HG03520 (cell line): ENCODE data around the gene ANKDD1B.

Source experiments
- ATAC-seq: cut with Tn5 transposase; IDR thresholded peaks from one replicate; pipeline ENCODE4 v1.9.1; 2021; ENCODE audit warnings: mild to moderate bottlenecking, moderate library complexity; ENCODE audit not compliant: unreplicated experiment

ANKDD1B gene

DNA sequence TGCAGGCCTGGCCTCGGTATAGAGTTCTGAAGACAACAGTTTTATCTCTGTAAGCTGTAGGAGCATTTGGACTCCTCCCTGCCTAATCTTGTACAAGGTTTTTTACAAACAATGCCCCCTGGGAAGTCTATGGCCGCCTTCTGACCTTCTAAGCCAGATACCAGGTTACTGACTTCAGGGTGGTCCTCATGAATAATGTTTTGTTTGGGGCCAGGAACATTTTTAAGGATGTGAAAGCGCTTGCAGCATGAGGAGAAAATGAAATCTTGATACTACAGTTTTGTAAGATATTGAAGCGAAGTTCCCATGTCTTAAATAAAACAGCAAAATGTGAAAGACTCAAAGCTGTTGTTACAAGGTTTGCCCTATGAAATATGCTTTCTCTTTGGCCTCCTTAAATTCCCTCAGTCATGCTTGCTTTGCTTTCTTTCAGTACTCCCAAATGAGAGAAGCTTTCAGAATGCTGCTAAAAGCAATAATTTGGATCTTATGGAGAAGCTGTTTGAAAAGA lies 5.2 kb downstream of the ANKDD1B start:
- ATAC-seq = no peak

DNA sequence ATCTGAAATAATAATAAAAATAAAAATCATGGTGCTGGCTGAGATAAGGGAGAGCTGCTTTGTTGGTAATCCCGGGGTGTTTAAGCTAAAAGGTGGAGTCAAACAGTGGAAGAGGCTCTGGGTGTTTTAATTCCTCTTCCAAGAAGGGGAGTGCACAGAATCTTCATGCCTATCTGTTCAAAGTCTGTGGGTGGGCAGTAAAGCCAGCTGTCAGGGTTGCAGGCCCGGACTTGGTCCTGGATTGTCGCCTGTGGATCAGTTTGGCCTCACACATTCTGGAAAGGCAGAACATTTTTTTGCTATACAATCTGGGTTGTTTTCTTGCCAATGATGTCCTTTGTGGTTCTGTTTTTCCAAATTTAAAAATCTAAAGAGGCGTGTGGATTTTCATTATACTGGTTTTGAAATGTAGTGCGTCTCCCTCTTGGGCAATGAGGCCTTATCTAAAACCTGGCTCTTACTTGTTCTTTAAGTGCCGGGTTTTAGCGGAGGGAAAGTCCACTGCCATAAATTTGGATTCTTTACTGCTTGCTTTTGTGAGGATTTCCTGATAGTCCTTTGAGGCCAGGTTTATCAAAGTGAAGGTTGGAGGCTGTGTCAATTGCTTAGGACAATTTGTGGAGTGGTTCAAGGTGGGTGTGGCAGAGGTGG lies 5.8 kb downstream of the ANKDD1B start:
- no peak for ATAC-seq

DNA sequence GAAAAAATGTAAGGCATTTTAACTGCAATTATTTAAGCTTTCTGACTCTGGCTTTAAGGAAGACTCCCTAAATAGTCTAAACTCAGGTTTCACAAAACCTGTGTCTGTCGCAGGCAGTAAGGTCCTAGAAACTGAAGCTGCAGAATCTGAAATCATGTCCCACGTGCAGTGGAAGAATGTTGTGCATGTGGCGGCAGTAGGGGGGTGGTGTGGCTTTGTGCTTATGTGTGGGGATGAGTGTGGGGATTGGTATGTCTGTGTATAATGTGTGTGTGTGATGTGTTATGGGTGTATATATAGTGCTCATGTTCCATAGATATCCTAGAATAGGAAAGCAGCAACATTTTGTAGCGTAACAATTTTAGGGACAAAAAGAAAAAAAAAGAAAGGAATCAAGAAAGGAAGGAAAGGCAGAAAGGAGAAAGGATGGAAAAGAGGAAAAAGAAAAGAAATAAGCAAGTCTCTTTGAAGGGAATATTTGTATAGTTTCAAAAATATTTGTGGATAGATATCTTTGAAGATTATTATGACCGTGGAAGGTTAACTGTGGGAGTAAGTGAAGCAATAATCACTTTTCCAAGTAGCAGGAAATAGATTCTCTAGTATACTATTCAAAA lies 6.6 kb downstream of the ANKDD1B start:
- ATAC-seq = no peak

DNA sequence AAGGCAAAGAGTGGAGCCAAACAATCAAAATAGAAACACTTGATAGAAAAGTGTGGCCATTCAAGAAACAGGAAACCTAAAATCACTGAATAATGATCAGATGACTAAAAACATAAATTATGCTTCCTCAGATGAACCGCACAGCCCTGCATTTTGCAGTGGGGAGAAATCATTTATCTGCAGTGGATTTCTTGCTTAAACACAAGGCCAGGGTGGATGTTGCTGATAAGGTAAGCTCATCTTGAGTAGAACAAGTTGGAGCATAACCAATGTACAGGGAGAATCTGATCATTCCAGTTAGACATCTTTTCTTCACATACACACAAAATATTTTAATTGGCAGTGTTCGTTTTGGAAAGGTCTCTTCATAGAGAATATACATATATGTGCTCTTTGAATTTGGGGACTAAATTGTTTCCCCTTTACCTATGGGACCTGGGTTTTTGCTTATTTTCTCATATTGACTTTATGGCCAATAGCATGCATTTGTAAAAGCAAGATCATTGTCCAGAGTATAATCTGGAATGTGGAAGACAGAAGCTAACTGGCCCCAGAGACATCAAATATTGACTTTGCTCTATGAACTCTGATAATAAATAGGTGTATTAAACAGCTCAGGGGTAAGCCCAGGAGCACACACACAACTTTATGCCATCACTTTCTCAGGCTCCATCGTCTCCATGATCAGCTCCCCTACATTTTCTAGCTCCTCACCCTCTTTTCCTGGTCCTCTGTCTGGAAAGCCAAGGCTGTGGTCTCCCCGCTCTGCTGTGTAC lies 9.1 kb downstream of the ANKDD1B start:
- ATAC-seq = no peak

DNA sequence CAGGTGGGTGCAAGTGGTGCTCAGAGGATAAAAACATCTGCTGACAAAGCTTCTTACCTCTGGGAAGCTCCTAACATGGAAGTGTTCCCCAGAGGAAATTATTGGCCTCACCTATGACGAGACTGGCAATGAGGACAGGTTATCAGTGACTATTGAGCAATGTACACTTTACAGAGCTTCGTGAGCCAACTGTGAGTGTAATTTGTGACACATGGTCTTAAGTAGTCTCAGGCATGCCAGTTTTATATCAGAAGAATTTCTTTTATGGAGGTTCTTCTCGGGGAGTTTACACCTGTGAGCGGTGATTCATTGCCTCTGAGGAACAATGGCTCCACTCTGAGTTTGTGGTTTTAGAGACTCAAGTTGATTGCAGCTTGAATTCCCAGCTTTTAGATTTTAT lies 11.3 kb downstream of the ANKDD1B start:
- ATAC-seq = no peak

DNA sequence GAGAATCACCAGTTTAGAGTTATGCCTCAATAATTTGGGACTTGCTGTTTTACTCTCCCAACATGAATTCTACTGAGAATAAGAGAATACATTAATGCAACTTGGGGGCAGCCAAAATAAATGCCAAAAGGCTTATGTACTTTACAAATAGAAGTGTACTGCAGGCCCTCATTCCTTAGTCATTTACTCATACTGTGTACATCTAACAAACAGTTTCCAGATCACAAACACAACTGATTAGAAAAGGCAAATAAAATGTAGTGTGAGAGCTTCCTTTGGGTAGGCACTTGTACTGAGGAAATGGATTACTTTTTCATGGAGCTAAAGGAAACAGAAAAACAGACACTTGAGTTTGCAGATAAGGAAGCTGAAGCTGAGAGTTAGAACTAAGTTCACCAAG lies 12.6 kb downstream of the ANKDD1B start:
- ATAC-seq = no peak

DNA sequence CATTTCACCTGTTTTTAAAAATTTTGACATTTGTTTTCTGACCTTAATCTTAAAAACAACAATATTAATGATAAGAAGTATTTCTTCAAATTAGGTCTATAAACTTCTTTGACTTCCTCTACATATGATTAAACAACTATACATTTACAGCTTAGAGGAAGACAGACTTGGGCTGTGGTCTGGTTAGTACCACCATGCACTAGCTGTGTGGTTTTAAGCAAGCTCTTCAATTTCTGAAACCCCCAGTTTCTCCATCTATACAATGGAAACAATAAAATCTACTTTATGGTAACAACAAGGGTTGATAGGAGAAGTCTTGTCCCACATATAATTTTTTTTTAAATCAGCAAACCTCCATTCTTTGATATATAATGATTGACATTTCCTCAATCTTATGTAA lies 15.7 kb downstream of the ANKDD1B start:
- ATAC-seq = no peak

DNA sequence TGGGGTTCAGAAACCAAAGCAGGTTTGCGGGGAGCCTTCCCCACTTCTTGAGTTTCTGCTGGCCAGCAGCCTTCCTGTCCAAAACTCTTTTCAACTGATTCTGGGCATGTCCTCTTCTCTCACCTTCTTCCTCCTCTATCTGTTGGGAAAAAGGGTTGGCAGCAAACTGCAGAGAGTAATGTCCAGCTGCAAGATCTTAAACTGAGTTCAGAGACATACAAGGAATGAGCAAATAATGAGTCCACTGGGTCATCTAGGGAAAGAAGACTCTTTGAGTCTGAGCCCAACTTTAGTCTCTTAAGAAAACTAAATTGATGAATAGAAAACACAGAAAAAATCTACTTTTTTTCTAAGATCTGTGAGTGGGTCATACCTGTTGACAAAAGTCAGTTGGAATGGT lies 16.5 kb downstream of the ANKDD1B start:
- ATAC-seq = no peak

DNA sequence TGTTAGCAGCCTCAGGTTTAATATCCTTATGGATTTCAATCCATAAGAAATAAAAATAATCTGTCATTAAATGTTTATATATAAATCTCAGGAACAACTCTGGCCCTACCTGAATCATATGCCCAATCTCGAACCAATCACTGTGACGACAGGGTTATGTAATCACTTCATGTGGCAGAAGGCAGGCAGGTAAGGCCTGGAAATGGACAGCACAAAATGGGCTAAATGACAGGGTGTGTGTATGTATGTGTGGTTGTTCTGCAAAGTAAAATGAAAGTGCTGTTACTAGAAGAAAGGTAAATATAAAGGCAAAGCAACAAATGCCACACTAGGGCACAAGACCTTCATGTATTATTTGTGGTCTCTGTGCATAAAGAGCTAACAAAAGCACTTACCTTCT lies 19.6 kb downstream of the ANKDD1B start:
- no peak for ATAC-seq

DNA sequence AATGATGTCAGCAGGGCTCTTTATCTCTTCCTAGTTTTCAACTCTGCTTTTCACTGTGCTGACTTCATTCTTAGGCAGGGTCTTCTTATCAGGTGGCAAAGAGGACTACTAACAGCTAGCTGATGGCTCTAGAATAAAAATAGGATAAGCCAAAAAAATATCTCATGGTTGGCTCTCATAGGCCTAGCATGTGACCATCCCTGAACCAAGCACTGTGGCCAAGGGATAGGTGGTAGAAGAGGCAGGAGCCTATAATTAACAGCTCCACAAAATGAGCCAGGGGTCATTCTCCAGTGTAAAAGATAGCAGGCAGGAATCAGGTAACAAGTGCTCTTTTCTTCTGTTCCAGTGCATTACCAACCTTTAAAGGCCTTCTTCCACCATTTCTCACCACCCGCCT lies 21.1 kb downstream of the ANKDD1B start:
- ATAC-seq = no peak

DNA sequence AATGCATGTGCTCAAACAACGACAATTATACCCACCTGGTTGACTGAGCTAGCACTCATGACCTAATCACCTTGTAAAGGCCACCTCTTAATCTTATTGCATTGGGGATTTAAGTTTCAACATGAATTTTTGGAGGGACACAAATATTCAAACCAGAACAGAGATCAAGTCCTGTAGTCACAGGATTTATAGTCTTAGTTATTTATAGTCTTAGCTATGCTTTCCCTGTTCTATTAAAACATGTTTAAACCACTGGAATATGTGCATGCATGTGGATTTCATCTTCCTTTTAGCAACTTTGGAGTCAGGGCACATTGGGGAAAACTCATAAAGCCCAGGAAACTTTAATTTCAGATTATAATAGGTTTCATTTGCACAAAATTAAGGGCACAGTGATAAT lies 26.7 kb downstream of the ANKDD1B start:
- no peak for ATAC-seq

DNA sequence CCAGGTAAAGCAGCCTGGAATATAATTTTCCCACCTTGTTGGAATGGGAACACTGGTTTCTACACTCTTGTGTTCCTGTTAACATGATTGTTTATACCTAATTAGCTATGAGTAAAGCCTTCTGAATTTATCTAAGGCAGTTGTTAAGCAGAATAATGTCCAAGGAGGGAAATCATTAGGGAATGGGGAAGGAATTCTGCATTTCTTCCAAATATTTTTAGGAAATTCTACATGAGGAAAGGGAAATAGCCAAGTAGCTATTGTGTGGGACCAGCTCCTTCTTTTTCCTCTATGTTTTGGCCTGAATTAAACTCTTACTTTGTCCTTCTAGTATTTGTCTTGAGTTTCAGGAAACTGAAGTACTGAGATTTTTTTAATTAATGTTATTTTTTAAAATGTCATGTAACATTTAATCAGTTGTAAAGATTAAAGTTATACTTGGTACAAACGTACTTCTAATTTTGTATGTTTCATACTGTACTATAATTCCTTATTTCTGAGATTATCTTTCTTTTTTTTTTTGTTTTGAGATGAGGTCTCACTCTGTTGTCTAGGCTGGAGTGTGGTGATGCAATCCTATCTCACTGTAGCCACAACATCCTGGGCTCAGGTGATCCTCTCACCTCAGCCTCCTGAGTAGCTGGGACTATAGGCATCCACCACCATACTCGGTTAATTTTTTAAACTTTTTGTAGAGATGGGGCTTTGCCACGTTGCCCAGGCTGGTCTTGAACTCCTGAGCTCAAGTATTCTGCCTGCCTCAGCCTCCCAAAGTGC lies 28.5 kb downstream of the ANKDD1B start:
- no peak for ATAC-seq

DNA sequence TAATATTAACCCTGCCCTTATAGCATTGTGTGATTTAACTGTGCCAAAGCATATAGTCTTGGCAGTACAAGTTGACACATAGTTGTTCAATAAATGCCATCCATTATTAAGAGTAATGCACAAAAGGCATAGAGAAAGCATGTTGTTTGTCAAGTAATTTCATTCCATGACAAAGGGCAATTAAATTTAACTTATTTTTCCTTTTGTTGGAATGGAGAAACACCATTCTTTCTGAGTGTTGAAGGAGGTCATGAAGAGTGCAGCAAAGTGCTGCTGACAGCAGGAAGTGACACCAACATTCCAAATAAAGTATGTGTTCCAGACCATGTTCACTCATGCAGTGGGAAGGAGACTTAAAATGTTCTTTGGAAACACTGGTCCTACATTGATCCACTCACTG lies 29.1 kb downstream of the ANKDD1B start:
- no peak for ATAC-seq

DNA sequence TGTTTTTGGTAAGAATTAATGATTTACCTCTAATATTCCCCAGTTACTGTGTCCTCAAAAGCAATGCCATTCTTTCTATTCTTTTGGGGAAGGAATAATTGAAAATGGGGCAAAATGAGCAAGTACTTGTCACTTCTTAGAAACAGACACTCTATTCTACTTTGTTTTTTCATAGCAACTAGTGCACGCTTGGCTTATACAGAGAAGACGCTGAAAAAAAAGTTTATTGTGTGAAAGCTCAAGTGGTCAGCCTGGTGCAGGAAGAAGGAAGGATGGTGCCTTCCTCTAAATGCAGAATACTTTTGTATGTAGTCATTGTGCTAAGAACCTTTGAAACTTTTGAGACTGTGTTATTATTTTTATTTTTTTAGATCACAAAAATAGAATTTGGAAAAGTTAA lies 29.6 kb downstream of the ANKDD1B start:
- no peak for ATAC-seq

DNA sequence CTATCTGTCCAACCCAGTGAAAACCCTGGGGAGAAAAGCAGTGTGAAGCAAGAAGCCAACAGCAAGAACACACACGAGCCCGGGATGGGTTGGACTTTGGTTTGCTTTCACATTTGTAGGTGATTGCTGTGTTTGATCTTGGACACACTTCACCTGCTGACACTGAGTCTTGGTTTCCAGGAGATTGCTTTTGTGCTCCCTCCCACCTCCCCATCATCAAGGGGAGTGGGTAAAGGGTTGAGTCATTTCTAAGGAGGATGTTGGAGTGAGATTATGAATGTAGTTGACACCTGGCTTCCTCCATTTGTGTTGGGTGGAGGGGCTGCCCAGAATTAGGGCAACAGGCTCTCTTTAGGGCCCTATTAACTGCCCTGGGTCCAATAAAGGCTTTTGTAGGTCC lies 37.5 kb downstream of the ANKDD1B start:
- no peak for ATAC-seq

DNA sequence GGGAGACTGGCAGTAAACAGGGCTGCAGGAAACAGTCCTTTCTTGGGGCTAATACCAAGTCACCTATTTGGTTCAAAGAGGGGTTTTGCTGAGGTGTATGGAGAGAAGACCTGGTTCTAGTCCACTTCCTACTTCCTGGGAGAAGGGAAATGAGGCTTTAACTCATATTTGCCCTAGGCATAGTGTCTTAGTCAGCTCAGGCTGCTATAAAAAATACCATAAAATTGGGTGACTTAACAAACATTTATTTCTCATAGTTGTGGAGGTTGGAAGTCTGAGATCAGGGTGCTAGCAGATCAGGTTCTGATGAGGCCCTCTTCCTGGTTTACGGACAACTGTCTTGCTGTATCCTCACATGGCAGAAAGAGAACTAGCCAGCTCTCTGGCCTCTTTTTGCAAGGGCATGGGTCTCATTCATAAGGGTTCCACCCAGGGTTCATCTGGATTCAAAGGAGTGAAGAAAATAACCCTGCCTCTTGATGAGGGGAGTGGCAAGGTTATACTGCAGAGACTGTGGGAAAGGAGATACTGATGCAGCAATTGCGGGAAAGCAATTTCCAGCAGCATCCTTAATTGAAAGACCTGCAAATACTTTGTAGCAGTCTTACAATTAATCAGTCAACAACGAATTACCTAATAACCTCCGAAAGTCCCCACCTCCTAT lies 40.5 kb downstream of the ANKDD1B start:
- ATAC-seq = no peak

DNA sequence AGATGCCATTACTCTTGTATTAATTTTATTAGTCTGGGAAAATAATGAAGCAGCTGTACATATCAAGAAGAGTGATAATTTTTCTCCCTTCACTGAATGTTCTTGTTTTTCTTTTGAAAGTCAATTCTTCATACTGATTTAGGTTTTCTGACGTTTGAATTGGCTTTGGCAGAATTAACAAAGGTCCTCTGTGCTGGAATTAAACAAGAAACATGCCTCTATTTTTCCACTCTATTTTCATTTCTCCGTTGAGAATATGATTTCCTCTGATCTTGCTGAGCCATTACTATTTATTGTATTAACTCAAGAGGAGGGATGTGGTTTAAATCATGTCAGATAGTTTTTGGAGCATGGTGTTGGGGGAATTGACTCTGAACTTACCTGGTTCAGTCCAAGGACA lies 42.3 kb downstream of the ANKDD1B start:
- ATAC-seq = no peak

DNA sequence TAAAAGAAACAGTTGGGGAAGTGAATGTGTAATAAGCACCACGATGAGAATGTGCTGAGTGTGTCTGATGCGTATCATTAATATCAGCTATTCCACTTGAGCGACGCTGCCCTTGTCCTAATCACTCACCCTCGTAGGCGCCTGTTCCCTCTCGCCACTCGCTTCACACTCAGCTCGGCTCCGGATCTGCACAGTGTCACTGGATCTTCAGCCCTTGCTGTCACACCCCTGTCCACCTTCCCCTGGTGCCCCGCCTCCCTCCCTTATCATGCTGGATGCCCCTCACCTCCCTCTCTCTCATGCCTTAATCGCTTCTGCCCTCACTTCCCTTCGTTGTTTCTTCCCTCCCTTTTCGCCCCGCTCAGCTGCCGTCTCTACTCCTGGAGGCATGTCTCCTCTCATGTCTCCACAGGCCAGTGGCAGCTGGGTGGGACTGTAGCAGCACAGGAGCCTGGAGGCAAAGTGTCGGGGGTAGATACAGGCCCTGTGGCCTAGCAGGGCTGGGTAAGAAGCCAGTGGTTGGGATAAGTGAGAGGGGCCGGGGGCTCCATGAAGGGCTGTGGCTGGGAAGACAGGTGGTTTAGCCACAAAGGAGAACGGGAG lies 43.5 kb downstream of the ANKDD1B start:
- no peak for ATAC-seq

DNA sequence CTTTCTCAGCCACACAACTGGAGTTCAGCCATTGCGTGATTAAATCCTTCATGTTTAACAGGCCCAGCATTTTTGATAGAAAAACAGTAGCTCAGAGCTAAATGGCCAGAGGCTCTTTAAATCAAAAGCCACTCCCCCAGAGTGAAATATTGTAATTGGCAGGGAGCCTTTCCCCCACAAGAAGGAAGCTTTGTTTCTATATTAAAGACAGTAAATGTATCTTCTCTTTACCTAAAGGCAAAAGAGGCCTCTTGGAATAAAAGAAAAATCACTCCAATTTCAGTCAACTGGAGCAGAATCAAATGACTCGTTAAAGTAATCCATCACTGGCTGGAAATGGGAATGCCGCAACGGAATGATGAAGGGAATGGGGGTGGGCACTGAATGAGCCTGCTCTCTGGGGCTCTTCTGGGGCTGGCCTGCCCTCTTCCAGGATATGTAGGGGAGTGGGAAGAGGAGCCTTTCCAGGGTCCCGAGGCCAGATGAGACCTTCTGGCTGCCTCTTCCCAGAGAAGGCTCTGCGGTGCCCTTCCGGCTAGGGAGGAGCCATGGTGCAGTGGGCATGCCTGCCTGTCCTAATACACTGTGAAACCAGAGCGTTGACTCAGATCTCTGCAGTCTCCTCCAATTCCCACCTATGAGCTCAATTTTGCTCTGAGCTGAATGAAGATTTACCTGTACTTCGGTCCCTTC lies 45.2 kb downstream of the ANKDD1B start:
- no peak for ATAC-seq
